ENCODE measurements around the gene FUT7.

DNA sequence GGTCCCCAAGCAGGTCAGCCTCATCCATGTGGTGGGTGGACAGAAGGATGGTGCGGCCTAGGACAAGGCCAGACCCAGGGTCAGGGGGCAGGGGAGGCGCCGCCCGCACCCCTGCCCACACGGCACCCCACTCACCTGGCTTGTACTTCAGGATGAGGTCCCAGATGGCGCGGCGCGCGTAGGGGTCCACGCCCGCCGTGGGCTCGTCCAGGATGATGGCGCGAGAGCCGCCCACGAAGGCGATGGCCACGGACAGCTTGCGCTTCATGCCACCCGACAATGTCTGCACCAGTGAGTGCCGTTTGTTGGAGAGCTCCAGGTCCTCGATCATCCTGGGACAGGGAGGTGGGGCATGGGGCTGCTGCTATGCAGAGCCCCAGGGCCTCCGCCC is 16.4 kb downstream of the FUT7 start:
- TF ChIP-seq, protein P1, sequence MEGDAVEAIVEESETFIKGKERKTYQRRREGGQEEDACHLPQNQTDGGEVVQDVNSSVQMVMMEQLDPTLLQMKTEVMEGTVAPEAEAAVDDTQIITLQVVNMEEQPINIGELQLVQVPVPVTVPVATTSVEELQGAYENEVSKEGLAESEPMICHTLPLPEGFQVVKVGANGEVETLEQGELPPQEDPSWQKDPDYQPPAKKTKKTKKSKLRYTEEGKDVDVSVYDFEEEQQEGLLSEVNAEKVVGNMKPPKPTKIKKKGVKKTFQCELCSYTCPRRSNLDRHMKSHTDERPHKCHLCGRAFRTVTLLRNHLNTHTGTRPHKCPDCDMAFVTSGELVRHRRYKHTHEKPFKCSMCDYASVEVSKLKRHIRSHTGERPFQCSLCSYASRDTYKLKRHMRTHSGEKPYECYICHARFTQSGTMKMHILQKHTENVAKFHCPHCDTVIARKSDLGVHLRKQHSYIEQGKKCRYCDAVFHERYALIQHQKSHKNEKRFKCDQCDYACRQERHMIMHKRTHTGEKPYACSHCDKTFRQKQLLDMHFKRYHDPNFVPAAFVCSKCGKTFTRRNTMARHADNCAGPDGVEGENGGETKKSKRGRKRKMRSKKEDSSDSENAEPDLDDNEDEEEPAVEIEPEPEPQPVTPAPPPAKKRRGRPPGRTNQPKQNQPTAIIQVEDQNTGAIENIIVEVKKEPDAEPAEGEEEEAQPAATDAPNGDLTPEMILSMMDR (IDR thresholded peaks at IDR 0.05): no peak
- TF ChIP-seq POLR2A (IDR thresholded peaks at IDR 0.05): no peak
